IMR-90 (cell line): Measurements from ENCODE around the gene CLEC4M. TPM values are rescaled to one million over a fixed set of nuclear protein-coding genes. Genes with fewer than 3 reads are reported as not detected.

Experiments used
- ATAC-seq: fragments of 200-7000 bp; cut with Tn5 transposase; 2 replicates; pipeline ENCODE4 v1.9.1; 2020; ENCODE audit warnings: low read depth, mild to moderate bottlenecking, moderate library complexity
- BruUV-seq: library from RNA; stranded (reverse); fragments of 400-500 nt; replicated peaks from 2 replicates; lab custom pipeline; 2021; lab: Mats Ljungman, UMichigan
- CTCF ChIA-PET: fragments of 300-600 bp; formaldehyde crosslinking; extraction: SDS; loops from one replicate; lab custom pipeline; 2021; ENCODE audit warnings: antibody characterized with exemption; lab: Yijun Ruan, JAX
- POLR2A ChIA-PET: fragments of 300-600 bp; sonication (Branson Sonifier 250); formaldehyde crosslinking; loops from one replicate; lab custom pipeline; 2022; ENCODE audit warnings: antibody characterized with exemption; ENCODE audit not compliant: unreplicated experiment; lab: Charles Lee
- DNase-seq: peaks from one replicate; pipeline ENCODE4 v3.0.0; 2013
- H2AFZ ChIP-seq: replicated peaks from 2 replicates; pipeline ENCODE3; 2013; ENCODE audit warnings: low read length, mild to moderate bottlenecking; ENCODE audit not compliant: poor library complexity
- H2AK5ac ChIP-seq: 2 replicates; pipeline ENCODE4 v1.6.1; 2013; ENCODE audit warnings: low read depth, low read length, inconsistent platforms
- H2AK9ac ChIP-seq: replicated peaks from 2 replicates; pipeline ENCODE3; 2013; ENCODE audit warnings: mild to moderate bottlenecking, low read depth, low read length, moderate library complexity; ENCODE audit not compliant: poor library complexity
- H2BK120ac ChIP-seq: 2 replicates; pipeline ENCODE4 v1.6.1; 2013; ENCODE audit warnings: low read depth, low read length, inconsistent platforms
- H2BK15ac ChIP-seq: 3 replicates; pipeline ENCODE4 v1.6.1; 2013; ENCODE audit warnings: low read depth, low read length, inconsistent platforms
- H2BK20ac ChIP-seq: 2 replicates; pipeline ENCODE4 v1.6.1; 2013; ENCODE audit warnings: low read depth, mild to moderate bottlenecking, inconsistent platforms, low read length, moderate library complexity
- H2BK5ac ChIP-seq: 2 replicates; pipeline ENCODE4 v1.6.1; 2013; ENCODE audit warnings: mild to moderate bottlenecking, low read depth, low read length, inconsistent platforms; ENCODE audit not compliant: poor library complexity, severe bottlenecking
- H3K14ac ChIP-seq: replicated peaks from 2 replicates; pipeline ENCODE4 v1.6.1; 2013; ENCODE audit warnings: low read depth, low read length, inconsistent platforms
- H3K18ac ChIP-seq: 2 replicates; pipeline ENCODE4 v1.6.1; 2013; ENCODE audit warnings: low read depth, low read length, control low read depth
- H3K23ac ChIP-seq: 2 replicates; pipeline ENCODE4 v1.6.1; 2013; ENCODE audit warnings: low read depth, low read length, inconsistent platforms
- H3K27ac ChIP-seq: 2 replicates; pipeline ENCODE4 v1.5.1; 2013; ENCODE audit warnings: mild to moderate bottlenecking, control low read depth, low read length; ENCODE audit not compliant: insufficient read depth
- H3K27me3 ChIP-seq: 2 replicates; pipeline ENCODE4 v1.6.1; 2013; ENCODE audit warnings: low read length; ENCODE audit not compliant: control insufficient read depth, insufficient read depth
- H3K36me3 ChIP-seq: 2 replicates; pipeline ENCODE4 v1.6.1; 2013; ENCODE audit warnings: low read length, mixed read lengths; ENCODE audit not compliant: control insufficient read depth, insufficient read depth
- H3K4ac ChIP-seq: 2 replicates; pipeline ENCODE4 v1.6.1; 2013; ENCODE audit warnings: low read depth, low read length, inconsistent platforms
- H3K4me1 ChIP-seq: 2 replicates; pipeline ENCODE4 v1.6.1; 2013; ENCODE audit warnings: low read length, mixed read lengths; ENCODE audit not compliant: control insufficient read depth, insufficient read depth
- H3K4me2 ChIP-seq: 2 replicates; pipeline ENCODE4 v1.6.1; 2013; ENCODE audit warnings: low read depth, mild to moderate bottlenecking, control low read depth, low read length, moderate library complexity
- H3K4me3 ChIP-seq: 2 replicates; pipeline ENCODE4 v1.5.1; 2013; ENCODE audit warnings: low read depth, mild to moderate bottlenecking, control low read depth, low read length, moderate library complexity; ENCODE audit not compliant: insufficient read depth
- H3K56ac ChIP-seq: 2 replicates; pipeline ENCODE4 v1.6.1; 2013; ENCODE audit warnings: low read length, inconsistent platforms; ENCODE audit not compliant: insufficient read depth; ENCODE audit errors: extremely low read depth
- H3K79me1 ChIP-seq, 2 experiments: 2 replicates each; pipeline ENCODE4 v1.6.1; 2013; ENCODE audit warnings: low read length in 2 of 2, inconsistent platforms in 1 of 2, low read depth in 1 of 2
- H3K9ac ChIP-seq: 2 replicates; pipeline ENCODE4 v1.6.1; 2013; ENCODE audit warnings: low read depth, low read length, control low read depth
- H3K9me1 ChIP-seq: 2 replicates; pipeline ENCODE4 v1.6.1; 2013; ENCODE audit warnings: low read length, inconsistent platforms; ENCODE audit not compliant: insufficient read depth
- H3K9me3 ChIP-seq: 2 replicates; pipeline ENCODE4 v1.6.1; 2013; ENCODE audit warnings: low read length; ENCODE audit not compliant: control insufficient read depth, insufficient read depth
- H4K20me1 ChIP-seq: 2 replicates; pipeline ENCODE4 v1.6.1; 2013; ENCODE audit warnings: low read length, inconsistent platforms; ENCODE audit not compliant: insufficient read depth
- H4K5ac ChIP-seq: 2 replicates; pipeline ENCODE4 v1.6.1; 2013; ENCODE audit warnings: mild to moderate bottlenecking, low read depth, low read length, control low read depth
- H4K8ac ChIP-seq, 2 experiments: 2 replicates each; pipeline ENCODE4 v1.6.1; 2013; ENCODE audit warnings: low read depth in 2 of 2, low read length in 2 of 2, control low read depth in 1 of 2, inconsistent platforms in 1 of 2
- H4K91ac ChIP-seq: 2 replicates; pipeline ENCODE4 v1.6.1; 2013; ENCODE audit warnings: low read depth, low read length, inconsistent platforms; ENCODE audit not compliant: insufficient read depth
- BHLHE40 ChIP-seq: fragments of 150-350 bp; IDR thresholded peaks from 2 replicates; pipeline ENCODE4 v1.6.1; 2016; ENCODE audit warnings: mild to moderate bottlenecking, low read depth, low read length
- CEBPB ChIP-seq: IDR thresholded peaks from 2 replicates; pipeline ENCODE4 v1.6.1; 2012; ENCODE audit warnings: low read depth, low read length, improper control_type of control experiment
- CHD1 ChIP-seq: IDR thresholded peaks from 2 replicates; pipeline ENCODE4 v1.6.1; 2012; ENCODE audit warnings: low read depth, low read length, improper control_type of control experiment
- CTCF ChIP-seq: conservative IDR thresholded peaks from 2 replicates; pipeline ENCODE4 v1.5.1; 2012; ENCODE audit warnings: mild to moderate bottlenecking, low read depth, low read length, improper control_type of control experiment
- FOS ChIP-seq: fragments of 150-350 bp; IDR thresholded peaks from 2 replicates; pipeline ENCODE4 v1.6.1; 2016; ENCODE audit warnings: low read depth, low read length
- MAFK ChIP-seq: IDR thresholded peaks from 2 replicates; pipeline ENCODE4 v1.6.1; 2012; ENCODE audit warnings: low read depth, low read length, improper control_type of control experiment
- MAZ ChIP-seq: IDR thresholded peaks from 2 replicates; pipeline ENCODE4 v1.6.1; 2012; ENCODE audit warnings: low read depth, mild to moderate bottlenecking, low read length, improper control_type of control experiment, moderate library complexity, borderline replicate concordance
- MXI1 ChIP-seq: IDR thresholded peaks from 2 replicates; pipeline ENCODE4 v1.6.1; 2012; ENCODE audit warnings: low read depth, mild to moderate bottlenecking, low read length, moderate library complexity, borderline replicate concordance
- NFE2L2 ChIP-seq: fragments of 150-350 bp; IDR thresholded peaks from 2 replicates; pipeline ENCODE4 v1.6.1; 2016; ENCODE audit warnings: low read depth, mild to moderate bottlenecking, low read length
- POLR2A ChIP-seq: IDR thresholded peaks from 2 replicates; pipeline ENCODE4 v1.6.1; 2012; ENCODE audit warnings: mild to moderate bottlenecking, low read depth, low read length
- RAD21 ChIP-seq: IDR thresholded peaks from 2 replicates; pipeline ENCODE4 v1.6.1; 2012; ENCODE audit warnings: low read length, improper control_type of control experiment
- RCOR1 ChIP-seq: IDR thresholded peaks from 2 replicates; pipeline ENCODE4 v1.6.1; 2012; ENCODE audit warnings: mild to moderate bottlenecking, low read length, improper control_type of control experiment; ENCODE audit not compliant: insufficient replicate concordance
- RFX5 ChIP-seq: IDR thresholded peaks from 2 replicates; pipeline ENCODE4 v1.8.0; 2012; ENCODE audit warnings: low read depth, mild to moderate bottlenecking, low read length, moderate library complexity
- SMC3 ChIP-seq: fragments of 150-350 bp; IDR thresholded peaks from 2 replicates; pipeline ENCODE4 v1.6.1; 2016; ENCODE audit warnings: low read depth, mild to moderate bottlenecking, antibody characterized with exemption, low read length, moderate library complexity
- WGBS, 2 experiments: methylation state at CpG; one replicate each; pipeline versions ENCODE4 v1.1.5 to v1.1.7; 2013; ENCODE audit warnings: missing lambda C conversion rate in 2 of 2; ENCODE audit not compliant: insufficient read length in 1 of 2; ENCODE audit errors: extremely low coverage in 2 of 2; 5-methylcytosine and 5-hydroxymethylcytosine counted together
- dilution Hi-C: fragments of 300-500 bp; cut with HindIII; formaldehyde crosslinking; loops from one replicate; pipeline ENCODE4 v1.14.3; 2018; ENCODE audit warnings: low sequenced_read_pairs; ENCODE audit not compliant: unreplicated experiment
- in situ Hi-C: fragments of 300-500 bp; cut with MboI; formaldehyde crosslinking; loops from 3 replicates; pipeline ENCODE4 v1.14.3; 2019; ENCODE audit warnings: low sequenced_read_pairs, inconsistent platforms, mixed read lengths
- intact Hi-C: fragments of 100-400 bp; cut with micrococcal nuclease; formaldehyde crosslinking; loops from 2 replicates; pipeline ENCODE4 v1.10.0; 2022
- polyA plus RNA-seq, 3 experiments: library from polyadenylated mRNA; depleted of rRNA; stranded (reverse); fragments of >200 nt; gene quantifications; 2 replicates each; pipeline ENCODE4 v1.2.3, GENCODE V29; 2012; ENCODE audit warnings: low replicate concordance in 1 of 3
- total RNA-seq: library from RNA; depleted of rRNA; stranded (reverse); fragments of >200 nt; gene quantifications from 2 replicates; pipeline ENCODE4 v1.2.3, GENCODE V29; 2012
- TF ChIP-seq, protein P1 (sequence below): fragments of 150-350 bp; IDR thresholded peaks from 2 replicates; pipeline ENCODE4 v1.6.1; 2017; ENCODE audit warnings: mild to moderate bottlenecking, antibody characterized with exemption, low read length, low read depth
- TF ChIP-seq, protein P2 (sequence below): fragments of 150-350 bp; IDR thresholded peaks from 2 replicates; pipeline ENCODE4 v1.6.1; 2016; ENCODE audit warnings: low read depth, mild to moderate bottlenecking, low read length, moderate library complexity, borderline replicate concordance

The CLEC4M gene
- total and polyA plus RNA-seq, 2 of the 4 experiments (the other 2 are of a cell fraction): not detected

DNA sequence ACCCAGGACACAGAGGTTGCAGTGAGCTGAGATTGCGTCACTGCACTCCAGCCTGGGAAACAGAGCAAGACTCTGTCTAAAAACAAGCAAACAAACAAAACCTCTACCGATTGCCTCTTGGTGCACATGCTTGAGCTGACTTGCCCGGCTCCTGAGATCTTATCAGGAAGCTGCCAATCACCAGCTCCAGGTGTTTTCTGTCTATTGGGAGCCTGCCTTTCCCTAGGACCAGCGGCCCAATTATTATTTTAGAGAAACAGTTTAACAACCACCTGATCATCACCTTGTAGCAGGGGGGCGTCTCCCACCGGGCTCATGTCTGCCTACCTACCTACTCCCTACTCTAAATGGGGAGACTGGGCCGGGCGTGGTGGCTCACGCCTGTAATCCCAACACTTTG lies 10.8 kb downstream of the CLEC4M start:
- Histone ChIP-seq H3K27ac (no peak overlapping the region), H3K4me1 (no peaks in the 10 kb centered on the region), H4K20me1 (no peaks in the 10 kb centered on the region), H3K27me3 (peaks cover 13% of the 10 kb centered on the region), H3K23ac (no peak overlapping the region), H3K9me1 (no peaks in the 10 kb centered on the region; the same call in 1 of the 2 replicates), H4K8ac (no peak overlapping the region), H3K18ac (no peak overlapping the region), H3K56ac (no peak overlapping the region), H2BK15ac (no peak overlapping the region), H4K91ac (no peak overlapping the region), H3K79me1 (no peaks in the 10 kb centered on the region), H3K9me3 (no peaks in the 10 kb centered on the region), H2BK20ac (no peak overlapping the region), H2BK120ac (no peak overlapping the region), H3K4me2 (no peak overlapping the region), H3K14ac (no peak overlapping the region), H3K4me3 (no peak overlapping the region), H3K9ac (no peak overlapping the region), H2AFZ (no peak overlapping the region), H2BK5ac (no peak overlapping the region), H2AK5ac (no peak overlapping the region), H3K36me3 (no peaks in the 10 kb centered on the region), H4K5ac (no peak overlapping the region), H3K4ac (no peak overlapping the region), H2AK9ac (no peak overlapping the region)
- DNase-seq: no peak
- no CpG with 5 or more reads among the region's 9 CpGs for WGBS, 2 experiments
- dilution Hi-C loops (no loop called here), in situ Hi-C loops (no loop called here), intact Hi-C loops (no loop called here)
- CTCF ChIA-PET: no interaction called here
- TF ChIP-seq CHD1 (no peak), CEBPB (no peak), SMC3 (no peak), CTCF (no peak), RFX5 (no peak), RCOR1 (no peak), POLR2A (no peak), MXI1 (no peak), MAFK (no peak), BHLHE40 (no peak), FOS (no peak), NFE2L2 (no peak), MAZ (no peak), RAD21 (no peak)
- TF ChIP-seq, protein P1, sequence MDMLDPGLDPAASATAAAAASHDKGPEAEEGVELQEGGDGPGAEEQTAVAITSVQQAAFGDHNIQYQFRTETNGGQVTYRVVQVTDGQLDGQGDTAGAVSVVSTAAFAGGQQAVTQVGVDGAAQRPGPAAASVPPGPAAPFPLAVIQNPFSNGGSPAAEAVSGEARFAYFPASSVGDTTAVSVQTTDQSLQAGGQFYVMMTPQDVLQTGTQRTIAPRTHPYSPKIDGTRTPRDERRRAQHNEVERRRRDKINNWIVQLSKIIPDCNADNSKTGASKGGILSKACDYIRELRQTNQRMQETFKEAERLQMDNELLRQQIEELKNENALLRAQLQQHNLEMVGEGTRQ: no peak
- TF ChIP-seq, protein P2, sequence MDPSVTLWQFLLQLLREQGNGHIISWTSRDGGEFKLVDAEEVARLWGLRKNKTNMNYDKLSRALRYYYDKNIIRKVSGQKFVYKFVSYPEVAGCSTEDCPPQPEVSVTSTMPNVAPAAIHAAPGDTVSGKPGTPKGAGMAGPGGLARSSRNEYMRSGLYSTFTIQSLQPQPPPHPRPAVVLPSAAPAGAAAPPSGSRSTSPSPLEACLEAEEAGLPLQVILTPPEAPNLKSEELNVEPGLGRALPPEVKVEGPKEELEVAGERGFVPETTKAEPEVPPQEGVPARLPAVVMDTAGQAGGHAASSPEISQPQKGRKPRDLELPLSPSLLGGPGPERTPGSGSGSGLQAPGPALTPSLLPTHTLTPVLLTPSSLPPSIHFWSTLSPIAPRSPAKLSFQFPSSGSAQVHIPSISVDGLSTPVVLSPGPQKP: no peak
- ATAC-seq: no peak
- BruUV-seq: no TSS peak
- POLR2A ChIA-PET: no interaction called here
